ENCODE measurements around the gene CDK6. TPM values are rescaled to one million over a fixed set of nuclear protein-coding genes. Genes with fewer than 3 reads are reported as not detected.
A peak's percentile ranks its signal among the peaks of the same experiment; 100 is the strongest.

Gene CDK6
- total and polyA plus RNA-seq, 9 of the 15 experiments (the other 6 are each of a cell fraction or from before 2014, with no cell fraction given), result 7.6 to 109 (median 44.4) TPM

GRCh38 chr7:92732316-92733036, 103.9 kb downstream of the CDK6 start (continued):
- TF ChIP-seq, protein P1, sequence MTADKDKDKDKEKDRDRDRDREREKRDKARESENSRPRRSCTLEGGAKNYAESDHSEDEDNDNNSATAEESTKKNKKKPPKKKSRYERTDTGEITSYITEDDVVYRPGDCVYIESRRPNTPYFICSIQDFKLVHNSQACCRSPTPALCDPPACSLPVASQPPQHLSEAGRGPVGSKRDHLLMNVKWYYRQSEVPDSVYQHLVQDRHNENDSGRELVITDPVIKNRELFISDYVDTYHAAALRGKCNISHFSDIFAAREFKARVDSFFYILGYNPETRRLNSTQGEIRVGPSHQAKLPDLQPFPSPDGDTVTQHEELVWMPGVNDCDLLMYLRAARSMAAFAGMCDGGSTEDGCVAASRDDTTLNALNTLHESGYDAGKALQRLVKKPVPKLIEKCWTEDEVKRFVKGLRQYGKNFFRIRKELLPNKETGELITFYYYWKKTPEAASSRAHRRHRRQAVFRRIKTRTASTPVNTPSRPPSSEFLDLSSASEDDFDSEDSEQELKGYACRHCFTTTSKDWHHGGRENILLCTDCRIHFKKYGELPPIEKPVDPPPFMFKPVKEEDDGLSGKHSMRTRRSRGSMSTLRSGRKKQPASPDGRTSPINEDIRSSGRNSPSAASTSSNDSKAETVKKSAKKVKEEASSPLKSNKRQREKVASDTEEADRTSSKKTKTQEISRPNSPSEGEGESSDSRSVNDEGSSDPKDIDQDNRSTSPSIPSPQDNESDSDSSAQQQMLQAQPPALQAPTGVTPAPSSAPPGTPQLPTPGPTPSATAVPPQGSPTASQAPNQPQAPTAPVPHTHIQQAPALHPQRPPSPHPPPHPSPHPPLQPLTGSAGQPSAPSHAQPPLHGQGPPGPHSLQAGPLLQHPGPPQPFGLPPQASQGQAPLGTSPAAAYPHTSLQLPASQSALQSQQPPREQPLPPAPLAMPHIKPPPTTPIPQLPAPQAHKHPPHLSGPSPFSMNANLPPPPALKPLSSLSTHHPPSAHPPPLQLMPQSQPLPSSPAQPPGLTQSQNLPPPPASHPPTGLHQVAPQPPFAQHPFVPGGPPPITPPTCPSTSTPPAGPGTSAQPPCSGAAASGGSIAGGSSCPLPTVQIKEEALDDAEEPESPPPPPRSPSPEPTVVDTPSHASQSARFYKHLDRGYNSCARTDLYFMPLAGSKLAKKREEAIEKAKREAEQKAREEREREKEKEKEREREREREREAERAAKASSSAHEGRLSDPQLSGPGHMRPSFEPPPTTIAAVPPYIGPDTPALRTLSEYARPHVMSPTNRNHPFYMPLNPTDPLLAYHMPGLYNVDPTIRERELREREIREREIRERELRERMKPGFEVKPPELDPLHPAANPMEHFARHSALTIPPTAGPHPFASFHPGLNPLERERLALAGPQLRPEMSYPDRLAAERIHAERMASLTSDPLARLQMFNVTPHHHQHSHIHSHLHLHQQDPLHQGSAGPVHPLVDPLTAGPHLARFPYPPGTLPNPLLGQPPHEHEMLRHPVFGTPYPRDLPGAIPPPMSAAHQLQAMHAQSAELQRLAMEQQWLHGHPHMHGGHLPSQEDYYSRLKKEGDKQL (CRISPR knock-in tag; IDR thresholded peaks at IDR 0.05; ENCODE audit: borderline replicate concordance), result peak; percentile 58; the same call in 1 of the 2 replicates
- TF ChIP-seq CBX1 (IDR thresholded peaks at IDR 0.05; ENCODE audit: low read depth), result no peak
- TF ChIP-seq ATF7 (IDR thresholded peaks at IDR 0.05), result peak; percentile 46

All from K562 (cell line).